Transverse colon (tissue), 4 donors: ENCODE data around the gene FBLN2.

Experiments used
- CTCF ChIP-seq, 5 experiments: fragments of 200-600 bp in 3 of 5; fragments of 450-650 bp in 2 of 5; sonication (generic) in 3 of 5; IDR thresholded peaks; 1 replicate in 2 of 5; 2 replicates in 3 of 5; pipeline ENCODE4 v1.5.1; 2016 to 2017; ENCODE audit warnings: antibody characterized with exemption in 5 of 5, inconsistent platforms in 3 of 5, mild to moderate bottlenecking in 2 of 5, moderate library complexity in 1 of 5
- EP300 ChIP-seq: sonication (generic); formaldehyde crosslinking; IDR thresholded peaks from one replicate; pipeline ENCODE4 v1.6.1; 2017; ENCODE audit warnings: antibody characterized with exemption, low read depth
- POLR2A ChIP-seq: fragments of 450-650 bp; IDR thresholded peaks from one replicate; pipeline ENCODE4 v1.6.1; 2016; ENCODE audit warnings: antibody characterized with exemption, mild to moderate bottlenecking, moderate library complexity
- POLR2AphosphoS5 ChIP-seq, 3 donors: sonication (generic); formaldehyde crosslinking; IDR thresholded peaks; one replicate each; pipeline ENCODE4 v1.6.1; 2016; ENCODE audit warnings: antibody characterized with exemption in 3 of 3

- TF ChIP-seq CTCF (IDR thresholded peaks at IDR 0.05) (no peak), POLR2AphosphoS5 (IDR thresholded peaks at IDR 0.05) (no peak), POLR2A (no peak), EP300 (no peak)
These were observed 107.8 kb downstream of the FBLN2 start for GRCh38 chr3:13656584-13657301.
